Measurements from ENCODE around the gene EIF5AL1.

GRCh38 chr10:79472951-79473350, 39.4 kb upstream of the EIF5AL1 start:
- TF ChIP-seq CTCF (IDR thresholded peaks at IDR 0.05; ENCODE audit: insufficient read depth, low read length) = no peak
- TF ChIP-seq POLR2AphosphoS5 (IDR thresholded peaks at IDR 0.05; ENCODE audit: low read depth) = no peak

Data from HL-60 (cell line).